Measurements from ENCODE around the gene GTPBP1. TPM values are rescaled to one million over a fixed set of nuclear protein-coding genes. Genes with fewer than 3 reads are reported as not detected.

The GTPBP1 gene
- total RNA-seq, 2 experiments from 2014 or later, result 98.6 TPM

DNA sequence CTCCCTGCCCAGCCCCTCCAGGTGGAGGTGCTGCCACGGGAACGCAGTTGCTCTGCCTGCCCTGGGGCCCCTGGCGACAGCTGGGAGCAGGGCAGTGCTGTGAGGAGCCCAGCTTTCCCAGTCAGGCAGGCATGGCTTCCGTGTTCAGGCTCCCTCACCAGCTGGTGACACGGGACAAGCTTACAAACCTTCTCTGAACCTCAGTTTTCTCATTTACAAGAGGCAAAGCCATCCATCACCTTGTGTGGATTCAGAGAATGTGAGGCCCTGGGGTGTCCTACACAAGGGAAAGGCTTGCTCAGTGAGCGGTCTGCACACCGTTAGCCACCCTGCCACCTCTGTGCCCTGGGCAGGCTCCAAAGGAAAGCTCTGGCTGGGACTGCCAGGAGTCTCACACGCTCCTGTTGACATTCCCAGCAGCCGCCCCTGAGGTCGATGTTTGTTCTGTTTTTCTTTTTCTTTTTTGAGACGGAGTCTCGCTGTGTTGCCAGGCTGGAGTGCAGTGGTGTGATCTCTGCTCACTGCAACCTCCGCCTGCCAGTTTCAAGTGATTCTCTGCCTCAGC is 26.6 kb downstream of the GTPBP1 start:
- no peak overlapping the region for H3K4me3 Mint-ChIP-seq
- H3K36me3 Mint-ChIP-seq, result peaks cover 23% of the 10 kb centered on the region
- POLR2A ChIA-PET, result interaction anchor here (0.7 to 16.1 kb wide), 8 partner anchors 8 to 111 kb away, joined by 3 to 386 read pairs (median 11); partner anchors contain the start of genes GTPBP1, NPTXR and SUN2
- H3K27ac Mint-ChIP-seq, result peak overlapping the region; percentile 65
- DNase-seq (peak; percentile 40), ATAC-seq (ENCODE audit: low read depth) (no peak)
- H3K27me3 Mint-ChIP-seq, result no peaks in the 10 kb centered on the region
- no peaks in the 10 kb centered on the region for H3K9me3 Mint-ChIP-seq
- H3K4me1 Mint-ChIP-seq, result peaks cover 19% of the 10 kb centered on the region

DNA sequence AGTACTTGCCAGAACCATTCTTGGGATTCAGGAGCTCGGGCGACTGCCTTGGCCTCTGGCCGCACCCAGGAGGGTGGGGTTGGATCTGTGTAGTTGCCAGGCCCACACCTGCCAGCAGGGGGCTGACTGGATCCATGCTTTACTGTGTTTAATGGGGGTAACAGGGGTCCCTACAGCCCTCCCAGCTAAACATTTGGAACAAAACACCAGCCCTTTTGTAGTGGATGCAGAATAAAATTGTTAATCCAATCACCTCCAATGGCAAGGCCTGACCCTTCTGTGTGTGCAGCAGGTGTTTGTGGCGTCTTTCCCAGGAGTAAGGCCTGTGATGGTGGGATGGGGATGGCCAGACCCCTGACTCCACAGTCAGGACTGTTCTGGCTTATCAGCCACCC is 27.6 kb downstream of the GTPBP1 start:
- Mint-ChIP-seq H3K4me1 (peaks cover 26% of the 10 kb centered on the region), H3K4me3 (no peak overlapping the region), H3K36me3 (peaks cover 26% of the 10 kb centered on the region), H3K27me3 (no peaks in the 10 kb centered on the region), H3K27ac (peak overlapping the region; percentile 75), H3K9me3 (no peaks in the 10 kb centered on the region)
- DNase-seq (peak; percentile 68), ATAC-seq (ENCODE audit: low read depth) (peak; percentile 51)
- POLR2A ChIA-PET, result interaction anchor here (0.6 to 16.1 kb wide), 7 partner anchors 9 to 471 kb away, joined by 4 to 386 read pairs (median 10); partner anchors contain the start of genes GTPBP1, NPTXR and SUN2

DNA sequence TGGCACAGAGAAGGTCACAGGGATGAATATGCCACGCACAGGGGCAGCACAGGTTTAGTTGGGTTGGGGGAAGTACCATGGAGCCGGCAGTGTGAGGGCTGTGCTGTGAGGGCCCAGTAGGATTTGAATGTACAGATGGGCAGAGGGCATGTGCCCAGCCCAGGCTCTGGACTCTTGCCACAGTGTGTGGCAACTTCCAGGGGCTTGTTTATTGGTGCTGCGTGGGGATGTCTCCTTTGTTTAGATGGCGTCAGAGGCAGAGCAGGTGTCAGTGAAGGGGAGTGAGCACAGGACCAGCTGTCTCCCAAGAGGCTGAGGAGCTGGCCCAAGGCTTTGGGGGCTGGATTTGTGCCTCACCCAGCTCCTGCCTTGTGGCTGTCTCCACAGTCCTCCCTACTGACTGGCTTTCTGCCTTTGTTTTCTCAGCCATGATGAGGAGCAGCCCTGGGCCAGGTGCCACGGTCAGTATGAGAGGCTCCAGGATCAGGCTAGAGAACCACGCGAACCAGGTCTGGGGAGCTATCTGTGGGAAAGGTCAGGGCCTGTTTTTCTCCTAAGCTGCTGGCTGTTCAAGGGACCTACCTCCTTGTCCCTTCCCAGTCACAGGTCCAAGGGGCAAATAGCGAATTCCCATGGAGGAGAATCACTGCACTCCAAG is 28.1 kb downstream of the GTPBP1 start:
- ATAC-seq (ENCODE audit: low read depth), result peak; percentile 5
- H3K27me3 Mint-ChIP-seq, result no peaks in the 10 kb centered on the region
- H3K9me3 Mint-ChIP-seq, result no peaks in the 10 kb centered on the region
- no peak for DNase-seq
- H3K27ac Mint-ChIP-seq, result peak overlapping the region; percentile 75
- no peak overlapping the region for H3K4me3 Mint-ChIP-seq
- POLR2A ChIA-PET, result interaction anchor here (0.9 to 16.1 kb wide), 8 partner anchors 9 to 110 kb away, joined by 4 to 386 read pairs (median 8); partner anchors contain the start of genes GTPBP1, NPTXR and SUN2
- peaks cover 28% of the 10 kb centered on the region for H3K36me3 Mint-ChIP-seq
- H3K4me1 Mint-ChIP-seq, result peaks cover 26% of the 10 kb centered on the region

DNA sequence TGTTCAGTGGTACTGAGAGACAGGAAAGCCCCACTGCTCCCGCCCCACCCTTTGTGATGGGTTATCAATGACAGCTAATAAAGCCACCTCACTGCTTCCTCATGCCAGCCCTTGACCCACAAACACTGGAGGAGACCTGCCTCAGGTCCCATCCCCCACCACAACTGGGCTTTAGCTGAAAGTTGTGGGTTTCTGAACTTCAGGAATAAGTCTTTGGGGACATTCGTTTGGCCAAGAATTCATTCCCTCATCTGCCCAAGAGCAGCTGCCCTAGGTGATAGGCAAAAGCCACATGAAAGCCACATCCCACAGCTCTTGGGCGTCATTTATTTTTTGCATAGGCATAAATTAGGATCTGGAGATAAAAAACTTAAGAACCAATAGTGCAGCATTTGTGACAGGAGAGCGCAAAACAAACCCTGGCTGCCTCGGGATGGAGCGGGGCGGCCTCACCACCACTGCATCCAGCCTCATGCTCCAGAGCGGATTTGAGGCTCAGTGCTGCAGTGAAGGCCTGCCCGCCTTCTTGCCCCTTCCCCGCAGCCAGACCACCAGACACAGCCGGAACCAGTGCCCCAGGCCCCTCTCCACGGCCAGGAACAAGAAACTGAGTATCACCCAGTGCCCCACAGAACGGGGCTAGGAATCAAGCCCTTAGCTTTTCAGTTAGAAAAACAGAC is 28.8 kb downstream of the GTPBP1 start:
- no peak for DNase-seq
- H3K27me3 Mint-ChIP-seq, result no peaks in the 10 kb centered on the region
- H3K4me3 Mint-ChIP-seq, result peak overlapping the region; percentile 44
- POLR2A ChIA-PET, result interaction anchor here (0.9 to 16.1 kb wide), 8 partner anchors 8 to 109 kb away, joined by 4 to 386 read pairs (median 6); partner anchors contain the start of genes NPTXR and SUN2
- no peaks in the 10 kb centered on the region for H3K9me3 Mint-ChIP-seq
- peaks cover 28% of the 10 kb centered on the region for H3K36me3 Mint-ChIP-seq
- peaks cover 23% of the 10 kb centered on the region for H3K4me1 Mint-ChIP-seq
- no peak for ATAC-seq (ENCODE audit: low read depth)
- peak overlapping the region; percentile 75 for H3K27ac Mint-ChIP-seq

DNA sequence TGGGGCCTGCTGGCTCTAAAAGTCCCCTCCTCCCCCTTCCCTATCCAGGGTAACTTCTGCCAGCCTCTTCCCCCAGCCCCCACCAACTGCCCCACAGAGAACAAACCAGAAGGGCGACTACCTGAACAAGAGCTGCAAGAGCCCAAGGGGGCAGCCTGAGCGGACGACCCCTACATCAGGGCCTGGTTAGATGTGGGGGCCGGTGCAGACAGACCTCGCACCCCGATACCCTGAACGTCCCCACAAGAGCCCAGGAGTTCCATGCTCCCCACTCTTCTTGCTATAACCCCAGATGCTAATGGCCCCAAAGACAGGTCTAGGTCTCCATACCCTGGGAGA is 29.4 kb downstream of the GTPBP1 start:
- Mint-ChIP-seq H3K36me3 (peaks cover 33% of the 10 kb centered on the region), H3K9me3 (no peaks in the 10 kb centered on the region), H3K4me1 (peaks cover 23% of the 10 kb centered on the region), H3K4me3 (no peak overlapping the region), H3K27me3 (no peaks in the 10 kb centered on the region), H3K27ac (peak overlapping the region; percentile 75)
- DNase-seq, result no peak
- no peak for ATAC-seq (ENCODE audit: low read depth)
- POLR2A ChIA-PET, result interaction anchor here (0.9 to 16.1 kb wide), 4 partner anchors 7 to 26 kb away, joined by 4 to 386 read pairs (median 22); partner anchors contain the start of gene SUN2

DNA sequence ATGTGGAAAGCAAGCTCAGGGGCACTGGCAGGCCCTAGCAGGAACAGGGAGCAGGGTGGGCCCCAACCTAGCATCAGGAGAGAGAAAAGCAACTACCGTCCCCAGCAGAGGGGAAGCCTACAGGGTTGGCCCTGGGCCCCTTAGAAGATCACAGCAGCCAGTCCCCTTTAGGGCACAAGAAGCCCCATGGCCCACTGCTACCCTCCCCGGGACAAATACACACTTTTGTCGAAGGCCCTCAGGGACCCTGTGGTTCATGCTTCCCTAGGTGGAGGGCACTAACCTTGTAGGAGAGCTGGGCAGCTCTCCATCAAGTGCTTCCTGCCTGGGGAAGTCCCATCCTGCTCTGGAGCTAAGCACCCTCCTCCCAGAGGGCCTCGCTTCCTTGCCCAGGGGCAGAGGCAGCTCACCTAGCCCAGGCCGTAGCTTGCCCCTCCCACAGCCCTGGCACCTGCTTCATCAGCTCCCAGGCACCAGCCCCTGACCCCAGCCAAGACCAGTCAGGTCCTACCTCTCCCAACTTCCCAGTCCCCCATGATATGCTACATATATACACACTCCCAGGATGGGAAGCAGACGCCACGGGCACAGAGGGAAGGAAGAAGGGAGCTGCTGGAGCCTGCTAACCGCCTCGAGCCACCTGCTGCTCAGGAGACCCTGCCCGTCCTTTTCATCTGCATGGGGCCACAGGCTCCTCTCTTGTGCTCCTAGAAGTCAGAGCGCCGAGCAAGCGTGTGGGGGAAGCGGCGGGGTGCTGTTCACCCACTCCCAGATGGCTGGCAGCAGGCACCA is 29.9 kb downstream of the GTPBP1 start:
- no peak for ATAC-seq (ENCODE audit: low read depth)
- Mint-ChIP-seq H3K4me1 (peaks cover 23% of the 10 kb centered on the region), H3K36me3 (peaks cover 31% of the 10 kb centered on the region), H3K27me3 (no peaks in the 10 kb centered on the region), H3K4me3 (no peak overlapping the region), H3K27ac (peak overlapping the region; percentile 75), H3K9me3 (no peaks in the 10 kb centered on the region)
- POLR2A ChIA-PET, result interaction anchor here (0.6 to 16.1 kb wide), 6 partner anchors 7 to 196 kb away, joined by 4 to 386 read pairs (median 4); partner anchors contain the start of genes GTPBP1 and SUN2
- no peak for DNase-seq

DNA sequence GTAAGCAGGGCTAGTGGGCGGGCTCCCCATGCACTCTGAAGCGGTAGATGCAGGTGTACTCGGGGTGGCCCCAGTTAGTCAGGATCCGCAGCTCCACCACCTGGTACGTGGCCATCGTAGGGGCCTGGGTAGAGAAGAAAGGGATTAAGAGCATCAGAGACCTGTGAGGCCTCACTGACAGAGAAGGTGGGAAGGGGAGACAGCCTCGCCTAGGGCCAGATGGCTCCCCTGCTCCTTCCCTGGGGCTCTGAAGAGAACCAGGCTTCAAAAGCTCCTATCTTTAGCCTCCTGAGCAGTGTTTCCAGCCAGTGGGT is 30.5 kb downstream of the GTPBP1 start:
- H3K27me3 Mint-ChIP-seq, result no peaks in the 10 kb centered on the region
- DNase-seq (no peak), ATAC-seq (ENCODE audit: low read depth) (no peak)
- peaks cover 33% of the 10 kb centered on the region for H3K36me3 Mint-ChIP-seq
- POLR2A ChIA-PET, result interaction anchor here (0.6 to 16.1 kb wide), 5 partner anchors 11 to 195 kb away, joined by 4 to 386 read pairs (median 4); partner anchors contain the start of genes GTPBP1 and SUN2
- no peaks in the 10 kb centered on the region for H3K9me3 Mint-ChIP-seq
- H3K4me1 Mint-ChIP-seq, result peaks cover 23% of the 10 kb centered on the region
- peak overlapping the region; percentile 73 for H3K27ac Mint-ChIP-seq
- no peak overlapping the region for H3K4me3 Mint-ChIP-seq

DNA sequence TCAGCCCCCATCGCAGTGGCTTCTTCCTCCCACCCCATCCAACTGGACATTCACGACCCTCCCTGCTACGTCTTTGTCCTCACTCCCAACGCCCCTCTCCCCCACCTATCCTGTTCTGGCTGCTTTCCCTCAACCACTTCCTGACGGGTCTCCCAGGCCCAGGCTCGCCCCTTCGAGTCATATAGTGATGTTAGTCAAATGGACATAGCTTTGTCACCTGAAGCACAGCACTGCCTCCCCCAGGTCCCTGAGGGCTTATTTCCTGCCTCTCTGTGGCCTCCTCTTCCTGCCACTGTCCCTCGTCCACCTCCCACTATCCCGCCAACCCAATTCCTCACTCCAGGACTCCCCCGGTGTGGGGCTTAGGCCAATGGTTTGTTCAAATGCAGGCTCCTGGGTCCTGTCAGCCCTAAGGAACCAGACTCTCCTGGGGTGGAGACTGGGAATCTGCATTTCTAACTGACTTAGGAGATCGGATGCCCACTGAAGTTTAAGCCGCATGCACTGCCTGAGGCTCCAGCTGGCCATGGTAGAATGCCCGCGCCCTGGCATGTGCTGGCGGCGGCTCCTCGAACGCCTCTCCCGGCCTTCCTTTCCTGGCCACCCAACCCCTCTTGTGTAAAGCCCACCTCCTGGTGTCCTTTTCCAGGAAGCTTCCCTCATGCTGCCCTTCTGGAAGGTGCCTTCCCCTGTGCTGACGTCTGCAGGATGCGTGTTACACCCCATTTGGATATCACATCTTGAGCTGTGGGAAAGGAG is 31.7 kb downstream of the GTPBP1 start:
- H3K9me3 Mint-ChIP-seq, result no peaks in the 10 kb centered on the region

DNA sequence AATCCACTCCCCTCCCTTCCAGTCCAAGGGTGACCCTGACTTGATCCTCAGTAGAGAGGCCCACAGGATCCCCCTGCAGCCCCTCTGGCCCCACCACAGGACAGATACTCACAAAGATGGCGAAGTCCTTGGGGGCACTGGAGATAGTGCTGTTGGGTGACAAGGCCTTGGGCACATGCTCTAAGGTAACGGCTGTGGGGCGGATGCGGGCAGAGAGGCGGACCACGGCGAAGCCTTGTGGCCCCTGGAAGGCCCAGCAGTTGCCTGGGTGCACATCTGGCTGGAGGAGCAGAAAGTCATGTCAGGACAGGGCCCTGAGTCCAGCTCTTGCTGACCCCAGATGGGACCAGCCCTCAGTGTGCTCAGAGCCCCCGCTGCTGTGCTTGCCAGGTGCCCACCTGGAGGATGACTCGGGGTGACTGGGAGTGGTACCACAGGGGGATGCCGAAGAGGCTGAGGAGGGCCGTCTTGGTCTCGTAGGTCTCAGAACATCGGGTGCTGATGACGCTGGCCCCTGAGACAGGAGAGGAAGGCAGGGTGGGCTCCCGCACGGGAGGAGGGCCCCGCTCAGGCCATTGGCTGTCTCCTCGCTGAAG is 32.8 kb downstream of the GTPBP1 start:
- Mint-ChIP-seq H3K4me1 (peaks cover 21% of the 10 kb centered on the region), H3K27ac (peak overlapping the region; percentile 82), H3K9me3 (no peaks in the 10 kb centered on the region), H3K4me3 (no peak overlapping the region), H3K36me3 (peaks cover 41% of the 10 kb centered on the region), H3K27me3 (no peaks in the 10 kb centered on the region)
- ATAC-seq (ENCODE audit: low read depth) (no peak), DNase-seq (no peak)
- POLR2A ChIA-PET, result interaction anchor here (1.0 to 16.1 kb wide), 2 partner anchors 16 to 247 kb away, joined by 3 to 386 read pairs; partner anchors contain the start of gene SUN2

More for the DNA sequence above, 31.7 kb downstream of the GTPBP1 start:
- no peaks in the 10 kb centered on the region for H3K27me3 Mint-ChIP-seq
- POLR2A ChIA-PET, result interaction anchor here (0.5 to 16.1 kb wide), 4 partner anchors 12 to 838 kb away, joined by 4 to 386 read pairs (median 6); partner anchors contain the start of gene SUN2
- H3K36me3 Mint-ChIP-seq, result peaks cover 39% of the 10 kb centered on the region
- peak overlapping the region; percentile 82 for H3K27ac Mint-ChIP-seq
- H3K4me3 Mint-ChIP-seq, result no peak overlapping the region
- ATAC-seq (ENCODE audit: low read depth) (no peak), DNase-seq (no peak)
- H3K4me1 Mint-ChIP-seq, result peaks cover 26% of the 10 kb centered on the region

DNA sequence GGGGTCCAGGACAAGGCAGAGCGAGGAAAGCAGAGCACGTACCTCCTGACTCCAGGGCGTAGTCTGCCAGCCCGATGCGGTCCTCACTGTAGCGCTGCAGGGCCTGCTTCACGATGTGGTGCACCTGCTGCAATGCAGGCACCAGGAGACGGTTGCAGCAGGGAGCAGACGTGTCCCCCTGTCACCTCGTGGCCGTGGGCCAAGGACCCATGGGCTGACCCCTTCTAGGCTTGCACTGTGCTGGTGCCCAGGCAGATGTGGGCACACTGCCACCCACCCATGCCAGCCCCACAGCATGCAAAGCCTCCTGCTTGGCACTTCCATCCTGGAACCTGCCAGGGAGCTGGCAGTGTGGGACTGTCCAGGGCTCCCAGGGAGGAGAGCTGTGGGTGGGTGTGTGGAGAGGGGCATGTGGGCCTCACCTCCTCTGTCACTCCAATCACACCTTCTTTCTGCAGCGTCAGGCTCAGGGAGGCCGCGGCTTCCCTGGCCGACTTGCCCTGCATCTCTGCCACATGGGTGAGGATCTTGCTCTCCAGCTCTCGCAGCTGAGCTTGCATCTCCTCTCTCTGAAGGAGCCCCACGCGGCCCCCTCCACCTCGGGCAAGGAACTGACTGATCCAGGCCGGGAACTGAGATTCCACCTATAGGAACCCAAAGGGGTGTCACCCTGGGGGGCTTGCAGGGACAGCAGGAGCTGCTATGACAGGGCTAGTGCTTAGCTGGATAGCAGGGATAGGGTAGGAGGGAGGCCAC is 33.7 kb downstream of the GTPBP1 start:
- DNase-seq, result no peak
- no peak for ATAC-seq (ENCODE audit: low read depth)
- peak overlapping the region; percentile 54 for H3K27ac Mint-ChIP-seq
- POLR2A ChIA-PET, result interaction anchor here (0.6 to 16.1 kb wide), 5 partner anchors 9 to 1174 kb away, joined by 3 to 386 read pairs (median 3); partner anchors contain the start of gene SUN2
- peaks cover 21% of the 10 kb centered on the region for H3K4me1 Mint-ChIP-seq
- H3K9me3 Mint-ChIP-seq, result no peaks in the 10 kb centered on the region
- H3K27me3 Mint-ChIP-seq, result no peaks in the 10 kb centered on the region
- H3K36me3 Mint-ChIP-seq, result peaks cover 42% of the 10 kb centered on the region
- no peak overlapping the region for H3K4me3 Mint-ChIP-seq

DNA sequence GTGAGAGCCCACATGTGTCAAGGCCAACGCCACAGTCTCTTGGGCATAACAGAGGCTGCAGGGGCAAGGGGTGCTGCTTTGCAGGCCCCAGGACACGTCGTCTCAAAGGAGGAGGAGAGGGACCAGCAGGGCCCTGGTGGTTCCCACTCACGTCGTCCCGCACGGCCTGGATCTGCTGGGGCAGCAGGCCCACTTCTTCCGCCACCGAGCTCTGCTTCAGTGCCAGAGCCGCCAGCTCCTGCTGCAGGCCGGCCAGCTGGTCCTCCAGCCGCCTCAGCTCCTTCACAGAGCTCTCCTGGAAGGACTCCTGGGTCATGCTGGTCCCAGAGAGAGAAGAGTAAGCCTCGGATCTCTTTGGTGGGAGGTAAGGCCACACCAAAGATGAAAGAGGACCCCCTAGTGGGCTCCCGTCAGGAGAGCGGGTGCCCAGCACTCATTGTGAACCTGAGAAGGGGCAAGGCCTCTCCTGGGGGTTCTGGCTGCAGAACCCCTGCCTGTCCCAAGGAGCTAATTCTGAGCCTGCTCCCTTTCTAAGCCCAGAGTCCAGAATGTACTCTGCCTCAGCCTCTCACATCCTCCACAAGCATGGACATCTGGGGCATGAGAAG is 34.5 kb downstream of the GTPBP1 start:
- peaks cover 28% of the 10 kb centered on the region for H3K4me1 Mint-ChIP-seq
- DNase-seq (no peak), ATAC-seq (ENCODE audit: low read depth) (no peak)
- H3K27me3 Mint-ChIP-seq, result no peaks in the 10 kb centered on the region
- H3K9me3 Mint-ChIP-seq, result no peaks in the 10 kb centered on the region
- H3K27ac Mint-ChIP-seq, result peak overlapping the region; percentile 54
- H3K36me3 Mint-ChIP-seq, result peaks cover 40% of the 10 kb centered on the region
- POLR2A ChIA-PET, result interaction anchor here (0.6 to 16.1 kb wide), 6 partner anchors 8 to 1175 kb away, joined by 3 to 386 read pairs (median 4); partner anchors contain the start of genes GTPBP1 and SUN2
- H3K4me3 Mint-ChIP-seq, result no peak overlapping the region
